ENCODE measurements around the gene MEF2C. TPM values are rescaled to one million over a fixed set of nuclear protein-coding genes. Genes with fewer than 3 reads are reported as not detected.
A peak's percentile ranks its signal among the peaks of the same experiment; 100 is the strongest.

The MEF2C gene
- polyA plus RNA-seq, 3 donors: 32.0 to 89.3 (median 88.3) TPM

GRCh38 chr5:88715503-88715902, 167.5 kb downstream of the MEF2C start:
- intact Hi-C loops (cut with micrococcal nuclease): no loop called here
- no peak overlapping the region for H3K4me3 Mint-ChIP-seq
- H3K4me1 Mint-ChIP-seq: no peaks in the 10 kb centered on the region
- DNase-seq: no peak
- Histone ChIP-seq H3K36me3 (replicated peaks in 1 of 2; ENCODE audit: control insufficient read depth in 1 of 2, insufficient read depth in 2 of 2, low read length in 2 of 2) (peaks cover 23 to 50% of the 10 kb centered on the region in 2 donors), H3K9me3 (replicated peaks in 1 of 2; ENCODE audit: control insufficient read depth in 1 of 2, insufficient read depth in 1 of 2, low read length in 2 of 2) (no peaks in the 10 kb centered on the region), H3K4me1 (ENCODE audit: control insufficient read depth in 1 of 2, insufficient read depth in 2 of 2, low read length in 2 of 2) (no peaks in the 10 kb centered on the region), H3K4me2 (replicated peaks; ENCODE audit: extremely low read depth, low read length, poor library complexity, severe bottlenecking) (no peak overlapping the region), H3K27ac (ENCODE audit: low read depth in 1 of 2, low read length in 2 of 2) (no peak overlapping the region), H3K9ac (ENCODE audit: insufficient read depth, low read length, poor library complexity, severe bottlenecking) (no peak overlapping the region), H4K20me1 (ENCODE audit: insufficient read depth, low read length) (peaks cover under 1% of the 10 kb centered on the region), H2AFZ (ENCODE audit: insufficient read depth, low read depth, low read length, poor library complexity, severe bottlenecking) (no peak overlapping the region), H3K27me3 (ENCODE audit: control insufficient read depth in 2 of 2, insufficient read depth in 2 of 2, low read length in 2 of 2) (no peaks in the 10 kb centered on the region), H3K4me3 (replicated peaks in 1 of 3; ENCODE audit: low read depth in 2 of 3, low read length in 3 of 3) (no peak overlapping the region), H3K79me2 (ENCODE audit: insufficient read depth, low read length) (no peaks in the 10 kb centered on the region)
- WGBS (ENCODE audit: insufficient coverage): 100% methylated on average over 1 of the region's 3 CpGs
- TF ChIP-seq, protein P1, sequence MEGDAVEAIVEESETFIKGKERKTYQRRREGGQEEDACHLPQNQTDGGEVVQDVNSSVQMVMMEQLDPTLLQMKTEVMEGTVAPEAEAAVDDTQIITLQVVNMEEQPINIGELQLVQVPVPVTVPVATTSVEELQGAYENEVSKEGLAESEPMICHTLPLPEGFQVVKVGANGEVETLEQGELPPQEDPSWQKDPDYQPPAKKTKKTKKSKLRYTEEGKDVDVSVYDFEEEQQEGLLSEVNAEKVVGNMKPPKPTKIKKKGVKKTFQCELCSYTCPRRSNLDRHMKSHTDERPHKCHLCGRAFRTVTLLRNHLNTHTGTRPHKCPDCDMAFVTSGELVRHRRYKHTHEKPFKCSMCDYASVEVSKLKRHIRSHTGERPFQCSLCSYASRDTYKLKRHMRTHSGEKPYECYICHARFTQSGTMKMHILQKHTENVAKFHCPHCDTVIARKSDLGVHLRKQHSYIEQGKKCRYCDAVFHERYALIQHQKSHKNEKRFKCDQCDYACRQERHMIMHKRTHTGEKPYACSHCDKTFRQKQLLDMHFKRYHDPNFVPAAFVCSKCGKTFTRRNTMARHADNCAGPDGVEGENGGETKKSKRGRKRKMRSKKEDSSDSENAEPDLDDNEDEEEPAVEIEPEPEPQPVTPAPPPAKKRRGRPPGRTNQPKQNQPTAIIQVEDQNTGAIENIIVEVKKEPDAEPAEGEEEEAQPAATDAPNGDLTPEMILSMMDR (IDR thresholded peaks at IDR 0.05): no peak
- H3K27ac Mint-ChIP-seq: peak overlapping the region in 2 of 7 donors; percentile 8 to 37
- peaks cover 38 to 40% of the 10 kb centered on the region in 2 donors for H3K36me3 Mint-ChIP-seq
- H3K9me3 Mint-ChIP-seq: no peaks in the 10 kb centered on the region
- peaks cover 0 to 5% (median 2%) of the 10 kb centered on the region in 3 donors for H3K27me3 Mint-ChIP-seq (ENCODE audit: low read depth in 3 of 3)

DNA sequence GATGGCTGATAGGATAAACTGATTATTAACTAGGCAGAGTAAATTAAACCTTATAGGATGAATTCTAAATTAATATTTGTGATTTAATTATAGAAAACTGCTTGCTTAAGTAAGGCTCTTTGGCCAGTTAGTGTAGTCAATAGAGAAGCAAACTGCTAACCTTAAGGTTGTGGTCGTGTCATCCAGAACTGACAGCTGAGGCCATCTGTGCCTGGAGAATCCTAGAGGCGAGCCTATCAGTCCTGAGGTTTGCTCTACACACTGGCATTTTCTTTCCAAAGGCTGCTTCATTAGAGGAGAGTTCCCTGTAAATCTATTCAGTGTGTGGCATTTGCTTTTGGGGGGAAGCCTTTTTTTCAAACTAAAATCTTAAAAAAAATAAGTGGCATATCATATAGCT, 169.2 kb downstream of the MEF2C start:
- peak overlapping the region in 1 of 7 donors; percentile 58 for H3K27ac Mint-ChIP-seq

More for the DNA sequence above, 169.2 kb downstream of the MEF2C start:
- Histone ChIP-seq H2AFZ (ENCODE audit: insufficient read depth, low read depth, low read length, poor library complexity, severe bottlenecking) (no peak overlapping the region), H3K4me2 (replicated peaks; ENCODE audit: extremely low read depth, low read length, poor library complexity, severe bottlenecking) (no peak overlapping the region), H3K9me3 (replicated peaks in 1 of 2; ENCODE audit: control insufficient read depth in 1 of 2, insufficient read depth in 1 of 2, low read length in 2 of 2) (no peaks in the 10 kb centered on the region), H3K27ac (ENCODE audit: low read depth in 1 of 2, low read length in 2 of 2) (no peak overlapping the region), H3K4me3 (replicated peaks in 1 of 3; ENCODE audit: low read depth in 2 of 3, low read length in 3 of 3) (no peak overlapping the region), H3K27me3 (ENCODE audit: control insufficient read depth in 2 of 2, insufficient read depth in 2 of 2, low read length in 2 of 2) (no peaks in the 10 kb centered on the region), H3K9ac (ENCODE audit: insufficient read depth, low read length, poor library complexity, severe bottlenecking) (no peak overlapping the region), H3K36me3 (replicated peaks in 1 of 2; ENCODE audit: control insufficient read depth in 1 of 2, insufficient read depth in 2 of 2, low read length in 2 of 2) (peaks cover 10 to 33% of the 10 kb centered on the region in 2 donors), H3K4me1 (ENCODE audit: control insufficient read depth in 1 of 2, insufficient read depth in 2 of 2, low read length in 2 of 2) (no peaks in the 10 kb centered on the region), H4K20me1 (ENCODE audit: insufficient read depth, low read length) (no peaks in the 10 kb centered on the region), H3K79me2 (ENCODE audit: insufficient read depth, low read length) (no peaks in the 10 kb centered on the region)
- 85% methylated on average over 2 of the region's 2 CpGs for WGBS (ENCODE audit: insufficient coverage)
- Mint-ChIP-seq H3K4me1 (no peaks in the 10 kb centered on the region), H3K9me3 (no peaks in the 10 kb centered on the region), H3K27me3 (ENCODE audit: low read depth in 3 of 3) (peaks cover 2 to 5% (median 2%) of the 10 kb centered on the region in 3 donors), H3K36me3 (peaks cover 23 to 26% of the 10 kb centered on the region in 2 donors), H3K4me3 (no peak overlapping the region)
- no peak for DNase-seq
- intact Hi-C loops (cut with micrococcal nuclease): no loop called here
- TF ChIP-seq, protein P1 (IDR thresholded peaks at IDR 0.05): no peak

Measured in CD14-positive monocyte (primary cell).